ENCODE data around the gene GNPTG. TPM values are rescaled to one million over a fixed set of nuclear protein-coding genes. Genes with fewer than 3 reads are reported as not detected.

Gene GNPTG
- total RNA-seq, 1 donor from 2014 or later: 104 TPM

DNA sequence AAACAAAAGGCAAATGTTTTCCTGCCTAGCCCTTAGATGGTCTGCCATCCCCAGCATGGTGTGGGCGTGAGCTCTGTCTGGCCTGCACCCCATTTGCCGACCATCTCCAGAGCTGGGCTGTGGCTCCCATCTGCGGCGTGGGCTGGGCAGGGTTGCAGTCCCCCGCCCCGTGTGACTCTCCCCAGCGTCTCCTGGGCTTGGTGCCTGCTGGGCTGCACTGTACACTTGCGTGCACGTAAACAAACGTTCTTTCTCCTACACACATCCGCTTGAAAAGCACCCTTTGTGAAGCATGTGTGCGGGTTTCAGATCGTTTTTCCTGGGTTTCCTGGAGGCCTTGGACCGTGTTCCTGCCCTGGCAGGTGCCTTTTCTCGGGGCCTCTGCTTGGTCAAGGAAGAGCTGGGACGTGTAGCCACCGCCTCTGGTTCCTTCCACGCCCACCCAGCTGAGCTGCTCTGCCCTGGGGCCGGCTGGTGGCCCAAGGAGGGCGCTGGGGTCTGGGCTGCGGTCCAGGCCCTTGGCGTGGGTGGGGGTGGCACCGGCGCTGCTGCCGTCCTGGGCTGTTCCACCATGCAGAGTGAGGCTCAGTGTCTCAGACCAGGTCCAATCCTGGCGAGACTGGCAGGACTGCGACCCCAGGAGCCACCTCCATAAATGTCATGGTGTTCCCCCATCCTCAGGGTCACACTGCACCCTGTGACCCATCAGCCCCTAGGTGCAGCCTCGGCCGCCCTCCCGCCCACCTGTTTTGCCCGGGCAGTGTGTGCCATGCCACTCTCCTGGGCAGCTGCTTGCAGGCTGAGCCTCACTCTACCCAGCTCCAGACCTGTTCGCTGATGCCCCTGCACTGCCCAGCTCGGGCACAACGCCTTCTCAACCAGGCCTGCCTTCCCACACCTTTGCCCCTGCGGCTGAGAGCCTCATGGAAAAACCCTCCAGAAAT, 28.2 kb upstream of the GNPTG start:
- DNase-seq (ENCODE audit: low read depth): no peak
- H3K36me3 ChIP-seq (ENCODE audit: control insufficient read depth, insufficient read depth, low read length): peaks cover 5% of the 10 kb centered on the region
- H3K4me3 ChIP-seq (ENCODE audit: low read depth, low read length): no peak overlapping the region
- H3K27me3 ChIP-seq (ENCODE audit: control insufficient read depth, insufficient read depth, low read length): no peaks in the 10 kb centered on the region
- TF ChIP-seq, protein P1, sequence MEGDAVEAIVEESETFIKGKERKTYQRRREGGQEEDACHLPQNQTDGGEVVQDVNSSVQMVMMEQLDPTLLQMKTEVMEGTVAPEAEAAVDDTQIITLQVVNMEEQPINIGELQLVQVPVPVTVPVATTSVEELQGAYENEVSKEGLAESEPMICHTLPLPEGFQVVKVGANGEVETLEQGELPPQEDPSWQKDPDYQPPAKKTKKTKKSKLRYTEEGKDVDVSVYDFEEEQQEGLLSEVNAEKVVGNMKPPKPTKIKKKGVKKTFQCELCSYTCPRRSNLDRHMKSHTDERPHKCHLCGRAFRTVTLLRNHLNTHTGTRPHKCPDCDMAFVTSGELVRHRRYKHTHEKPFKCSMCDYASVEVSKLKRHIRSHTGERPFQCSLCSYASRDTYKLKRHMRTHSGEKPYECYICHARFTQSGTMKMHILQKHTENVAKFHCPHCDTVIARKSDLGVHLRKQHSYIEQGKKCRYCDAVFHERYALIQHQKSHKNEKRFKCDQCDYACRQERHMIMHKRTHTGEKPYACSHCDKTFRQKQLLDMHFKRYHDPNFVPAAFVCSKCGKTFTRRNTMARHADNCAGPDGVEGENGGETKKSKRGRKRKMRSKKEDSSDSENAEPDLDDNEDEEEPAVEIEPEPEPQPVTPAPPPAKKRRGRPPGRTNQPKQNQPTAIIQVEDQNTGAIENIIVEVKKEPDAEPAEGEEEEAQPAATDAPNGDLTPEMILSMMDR (IDR thresholded peaks at IDR 0.05; ENCODE audit: insufficient read depth, low read length, poor library complexity, severe bottlenecking): no peak

DNA sequence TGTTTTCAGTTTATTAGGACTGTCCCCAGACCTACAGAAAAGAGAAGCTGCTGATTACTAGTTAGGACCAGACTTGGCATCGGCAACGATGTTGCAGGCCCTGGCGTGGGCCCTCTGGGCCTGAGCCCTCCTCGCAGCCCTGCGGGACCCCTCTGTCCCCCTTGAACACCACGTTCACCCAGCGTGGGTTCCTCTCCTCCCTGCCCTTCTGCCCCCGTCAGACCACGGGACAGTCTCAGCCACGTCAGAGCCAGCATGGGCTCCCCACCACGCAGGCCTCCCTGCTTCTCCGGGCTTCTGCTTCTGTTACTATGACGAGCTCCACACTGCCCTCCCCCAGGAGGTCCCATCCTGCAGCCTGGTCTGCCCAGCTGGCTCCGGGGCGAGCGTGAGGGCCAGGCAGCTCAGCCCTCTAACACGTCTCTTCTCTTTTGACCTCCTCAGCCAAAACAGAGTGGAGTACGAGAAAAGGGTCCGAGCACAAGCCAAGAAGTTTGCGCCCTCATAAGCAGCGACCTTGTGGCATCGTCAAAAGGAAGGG, 27.4 kb upstream of the GNPTG start:
- H3K36me3 ChIP-seq (ENCODE audit: control insufficient read depth, insufficient read depth, low read length): peaks cover 4% of the 10 kb centered on the region
- DNase-seq (ENCODE audit: low read depth): no peak
- H3K27me3 ChIP-seq (ENCODE audit: control insufficient read depth, insufficient read depth, low read length): no peaks in the 10 kb centered on the region
- no peak overlapping the region for H3K4me3 ChIP-seq (ENCODE audit: low read depth, low read length)
- TF ChIP-seq, protein P1 (IDR thresholded peaks at IDR 0.05; ENCODE audit: insufficient read depth, low read length, poor library complexity, severe bottlenecking): no peak

DNA sequence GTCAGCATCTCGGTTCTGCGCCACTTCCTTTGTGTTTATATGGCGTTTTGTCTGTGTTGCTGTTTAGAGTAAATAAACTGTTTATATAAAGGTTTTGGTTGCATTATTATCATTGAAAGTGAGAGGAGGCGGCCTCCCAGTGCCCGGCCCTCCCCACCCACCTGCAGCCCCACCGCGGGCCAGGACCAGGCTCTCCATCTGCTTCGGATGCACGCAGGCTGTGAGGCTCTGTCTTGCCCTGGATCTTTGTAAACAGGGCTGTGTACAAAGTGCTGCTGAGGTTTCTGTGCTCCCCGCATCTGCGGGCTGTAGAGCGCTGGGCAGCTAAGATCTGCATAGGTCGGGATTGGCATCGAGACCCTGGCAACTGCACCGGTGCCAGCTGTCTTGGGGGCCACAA, 26.5 kb upstream of the GNPTG start:
- H3K4me3 ChIP-seq (ENCODE audit: low read depth, low read length): no peak overlapping the region
- H3K36me3 ChIP-seq (ENCODE audit: control insufficient read depth, insufficient read depth, low read length): peaks cover 4% of the 10 kb centered on the region
- no peaks in the 10 kb centered on the region for H3K27me3 ChIP-seq (ENCODE audit: control insufficient read depth, insufficient read depth, low read length)
- TF ChIP-seq, protein P1 (IDR thresholded peaks at IDR 0.05; ENCODE audit: insufficient read depth, low read length, poor library complexity, severe bottlenecking): no peak
- no peak for DNase-seq (ENCODE audit: low read depth)

DNA sequence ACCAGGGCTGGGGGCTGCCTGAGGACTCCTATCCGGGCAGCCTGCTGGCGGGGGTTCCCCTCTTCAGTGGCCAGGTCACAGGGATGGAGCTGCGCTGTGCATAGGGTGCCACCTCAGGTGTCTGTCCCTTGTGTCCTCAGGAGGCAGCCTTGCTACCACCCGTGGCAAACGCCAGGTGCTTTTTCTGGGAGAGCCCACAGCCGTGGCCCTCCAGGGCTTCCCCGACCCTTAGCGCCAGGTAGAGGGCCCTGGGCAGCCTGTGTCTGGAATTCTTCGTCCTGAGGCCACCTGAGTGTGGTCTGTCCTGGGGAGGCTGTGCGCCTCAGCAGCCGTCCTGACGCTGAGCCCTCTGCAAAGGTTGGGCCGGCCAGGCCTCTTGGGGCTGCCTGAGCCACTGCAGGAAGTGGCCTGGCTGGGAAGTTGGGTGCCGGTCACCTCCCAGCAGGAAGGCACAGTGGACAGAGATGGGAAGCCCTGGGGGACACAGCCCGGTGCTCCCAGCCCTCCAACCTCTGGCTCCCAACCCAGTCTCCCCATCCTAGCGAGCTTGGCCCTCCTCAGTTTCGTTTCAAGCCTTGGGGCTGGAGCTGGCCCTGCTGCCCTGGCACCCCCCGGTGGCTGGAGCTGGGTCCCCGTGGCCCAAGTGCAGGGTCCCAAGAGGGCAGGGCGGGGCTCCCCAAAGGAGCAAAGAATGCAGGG, 25.9 kb upstream of the GNPTG start:
- Histone ChIP-seq H3K36me3 (ENCODE audit: control insufficient read depth, insufficient read depth, low read length) (peaks cover 2% of the 10 kb centered on the region), H3K4me3 (ENCODE audit: low read depth, low read length) (no peak overlapping the region), H3K27me3 (ENCODE audit: control insufficient read depth, insufficient read depth, low read length) (peaks cover 4% of the 10 kb centered on the region)
- TF ChIP-seq, protein P1 (IDR thresholded peaks at IDR 0.05; ENCODE audit: insufficient read depth, low read length, poor library complexity, severe bottlenecking): no peak
- DNase-seq (ENCODE audit: low read depth): no peak

DNA sequence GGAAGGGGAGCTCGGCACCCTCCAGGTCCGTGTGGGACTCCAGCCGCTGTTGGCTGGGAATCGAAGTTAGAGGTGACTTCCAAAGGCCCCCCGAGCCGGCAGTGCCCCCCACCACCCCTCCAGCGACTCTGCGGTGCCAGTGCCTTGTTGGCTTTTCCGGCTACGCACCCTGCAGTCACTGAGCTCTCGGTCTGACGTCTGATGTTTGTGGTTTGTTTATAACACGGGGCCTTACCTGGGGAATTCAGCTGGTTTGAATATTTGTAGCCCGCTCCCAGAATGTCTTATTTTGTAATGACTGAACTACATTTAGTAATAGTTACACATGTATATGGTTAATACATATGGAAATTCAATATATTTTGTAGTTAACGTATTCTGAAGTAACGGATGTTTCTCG, 25.3 kb upstream of the GNPTG start:
- no peak overlapping the region for H3K4me3 ChIP-seq (ENCODE audit: low read depth, low read length)
- H3K27me3 ChIP-seq (ENCODE audit: control insufficient read depth, insufficient read depth, low read length): peaks cover 8% of the 10 kb centered on the region
- DNase-seq (ENCODE audit: low read depth): no peak
- H3K36me3 ChIP-seq (ENCODE audit: control insufficient read depth, insufficient read depth, low read length): peaks cover 2% of the 10 kb centered on the region
- TF ChIP-seq, protein P1 (IDR thresholded peaks at IDR 0.05; ENCODE audit: insufficient read depth, low read length, poor library complexity, severe bottlenecking): no peak
